Loucy (cell line): ENCODE measurements around the gene PRRC2B.

Experiments
- EZH2phosphoT487 ChIP-seq: fragments of 200-600 bp; IDR thresholded peaks from 2 replicates; pipeline ENCODE4 v1.6.1; 2018; ENCODE audit warnings: antibody characterized with exemption, mild to moderate bottlenecking, moderate library complexity, borderline replicate concordance
- TF ChIP-seq, protein P1 (sequence below): fragments of 200-600 bp; sonication (generic); conservative IDR thresholded peaks from 2 replicates; pipeline ENCODE4 v1.5.1; 2014; ENCODE audit warnings: mild to moderate bottlenecking, antibody characterized with exemption, low read length

DNA sequence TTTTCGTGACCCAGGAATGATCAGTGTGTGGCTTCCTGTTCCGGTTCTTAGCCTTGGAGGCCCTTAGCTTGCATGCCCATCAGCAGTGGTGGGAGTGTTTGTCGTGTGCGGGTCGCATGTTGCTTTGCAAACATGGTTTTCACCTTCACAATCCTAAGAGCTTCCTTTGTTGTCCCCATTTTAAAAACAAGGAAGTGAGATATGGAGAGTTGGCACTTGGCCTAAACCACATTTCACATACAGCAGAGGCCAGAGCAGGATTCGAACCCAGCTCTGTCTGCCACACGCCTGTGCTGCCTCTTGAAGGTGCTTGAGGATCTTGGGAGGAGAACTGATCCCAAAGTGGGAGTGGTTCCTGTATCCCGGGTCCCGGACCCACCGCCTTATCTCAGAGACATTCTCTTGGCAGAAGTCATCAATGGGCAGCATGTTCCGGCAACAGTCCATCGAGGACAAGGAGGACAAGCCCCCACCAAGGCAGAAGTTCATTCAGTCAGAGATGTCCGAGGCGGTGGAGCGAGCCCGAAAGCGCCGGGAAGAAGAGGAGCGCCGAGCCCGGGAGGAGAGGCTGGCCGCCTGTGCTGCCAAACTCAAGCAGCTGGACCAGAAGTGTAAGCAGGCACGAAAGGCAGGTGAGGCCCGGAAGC lies 70.6 kb downstream of the PRRC2B start:
- TF ChIP-seq, protein P1, sequence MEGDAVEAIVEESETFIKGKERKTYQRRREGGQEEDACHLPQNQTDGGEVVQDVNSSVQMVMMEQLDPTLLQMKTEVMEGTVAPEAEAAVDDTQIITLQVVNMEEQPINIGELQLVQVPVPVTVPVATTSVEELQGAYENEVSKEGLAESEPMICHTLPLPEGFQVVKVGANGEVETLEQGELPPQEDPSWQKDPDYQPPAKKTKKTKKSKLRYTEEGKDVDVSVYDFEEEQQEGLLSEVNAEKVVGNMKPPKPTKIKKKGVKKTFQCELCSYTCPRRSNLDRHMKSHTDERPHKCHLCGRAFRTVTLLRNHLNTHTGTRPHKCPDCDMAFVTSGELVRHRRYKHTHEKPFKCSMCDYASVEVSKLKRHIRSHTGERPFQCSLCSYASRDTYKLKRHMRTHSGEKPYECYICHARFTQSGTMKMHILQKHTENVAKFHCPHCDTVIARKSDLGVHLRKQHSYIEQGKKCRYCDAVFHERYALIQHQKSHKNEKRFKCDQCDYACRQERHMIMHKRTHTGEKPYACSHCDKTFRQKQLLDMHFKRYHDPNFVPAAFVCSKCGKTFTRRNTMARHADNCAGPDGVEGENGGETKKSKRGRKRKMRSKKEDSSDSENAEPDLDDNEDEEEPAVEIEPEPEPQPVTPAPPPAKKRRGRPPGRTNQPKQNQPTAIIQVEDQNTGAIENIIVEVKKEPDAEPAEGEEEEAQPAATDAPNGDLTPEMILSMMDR = no peak
- TF ChIP-seq EZH2phosphoT487 = no peak
